ENCODE results near the gene EMCN.
"Not testable (repeated sequence)": the region's sequence is repeated elsewhere in the genome, so short reads cannot be mapped to it uniquely, and the experiment has no call there.

EMCN gene, protein sequence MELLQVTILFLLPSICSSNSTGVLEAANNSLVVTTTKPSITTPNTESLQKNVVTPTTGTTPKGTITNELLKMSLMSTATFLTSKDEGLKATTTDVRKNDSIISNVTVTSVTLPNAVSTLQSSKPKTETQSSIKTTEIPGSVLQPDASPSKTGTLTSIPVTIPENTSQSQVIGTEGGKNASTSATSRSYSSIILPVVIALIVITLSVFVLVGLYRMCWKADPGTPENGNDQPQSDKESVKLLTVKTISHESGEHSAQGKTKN

GRCh38 chr4:100517864-100518341, at the start of gene EMCN:
Gene EMCN, minus strand, starts transcription at chr4:100518022. Its CDS starts 108 bp downstream, at chr4:100517914.
- H3K27ac Mint-ChIP-seq (ENCODE audit: low read depth) = no peak within 1 kb of the TSS
- no peaks in the 10 kb centered on the region for H3K9me3 Mint-ChIP-seq
- DNase-seq (ENCODE audit: low spot score in 2 of 2) (no peak), ATAC-seq (replicated peaks; ENCODE audit: extremely low read depth, poor library complexity, severe bottlenecking) (no peak)
- no peaks in the 10 kb centered on the region for H3K36me3 Mint-ChIP-seq (ENCODE audit: insufficient read depth)
- H3K4me1 Mint-ChIP-seq = no peaks in the 10 kb centered on the region
- peaks cover 25% of the 10 kb centered on the region for H3K27me3 Mint-ChIP-seq
- no peak within 1 kb of the TSS for H3K4me3 Mint-ChIP-seq

GRCh38 chr4:100566396-100566795, 48.6 kb upstream of the EMCN start:
- Mint-ChIP-seq H3K9me3 (no peaks in the 10 kb centered on the region), H3K4me3 (peak overlapping the region; percentile 63), H3K36me3 (ENCODE audit: insufficient read depth) (no peaks in the 10 kb centered on the region), H3K27ac (ENCODE audit: low read depth) (peak overlapping the region; percentile 89), H3K27me3 (no peaks in the 10 kb centered on the region), H3K4me1 (peaks cover 18% of the 10 kb centered on the region)
- ATAC-seq (replicated peaks; ENCODE audit: extremely low read depth, poor library complexity, severe bottlenecking) (no peak), DNase-seq (ENCODE audit: low spot score in 2 of 2) (no peak)

- no peaks in the 10 kb centered on the region for H3K36me3 Mint-ChIP-seq (ENCODE audit: insufficient read depth)
- no peak for ATAC-seq (replicated peaks; ENCODE audit: extremely low read depth, poor library complexity, severe bottlenecking)
- H3K4me3 Mint-ChIP-seq = no peak overlapping the region
- H3K27me3 Mint-ChIP-seq = peaks cover 28% of the 10 kb centered on the region
- DNase-seq (ENCODE audit: low spot score in 2 of 2) = no peak
- no peaks in the 10 kb centered on the region for H3K4me1 Mint-ChIP-seq
- H3K27ac Mint-ChIP-seq (ENCODE audit: low read depth) = no peak overlapping the region
- no peaks in the 10 kb centered on the region for H3K9me3 Mint-ChIP-seq
Observed at GRCh38 chr4:100557306-100557705, 39.5 kb upstream of the EMCN start.

- Mint-ChIP-seq H3K27me3 (peaks cover 28% of the 10 kb centered on the region), H3K4me1 (no peaks in the 10 kb centered on the region), H3K9me3 (no peaks in the 10 kb centered on the region), H3K27ac (ENCODE audit: low read depth) (no peak overlapping the region), H3K36me3 (ENCODE audit: insufficient read depth) (no peaks in the 10 kb centered on the region), H3K4me3 (no peak overlapping the region)
- ATAC-seq (replicated peaks; ENCODE audit: extremely low read depth, poor library complexity, severe bottlenecking) = no peak
- no peak for DNase-seq (ENCODE audit: low spot score in 2 of 2)
Observed at GRCh38 chr4:100555611-100556337, 38.0 kb upstream of the EMCN start.

DNA sequence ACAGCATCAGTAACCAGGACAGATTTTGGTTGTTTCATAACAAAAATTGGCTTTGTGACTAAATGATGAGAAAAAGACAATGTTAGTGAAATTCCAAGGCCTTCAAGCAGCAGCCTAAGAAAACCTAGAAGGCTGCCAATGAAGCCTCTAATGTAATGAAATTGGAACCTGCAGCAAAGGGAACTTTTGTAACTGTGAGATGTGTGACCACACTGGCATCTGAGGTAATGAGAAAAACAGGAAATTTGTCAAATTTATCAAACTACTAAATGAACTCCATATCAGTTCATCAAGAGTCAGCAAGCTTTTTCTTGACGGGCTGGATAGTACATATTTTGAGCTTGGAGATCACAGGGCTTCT, 30.4 kb upstream of the EMCN start:
- DNase-seq (ENCODE audit: low spot score in 2 of 2) = no peak
- no peak overlapping the region for H3K4me3 Mint-ChIP-seq
- H3K4me1 Mint-ChIP-seq = peaks cover 6% of the 10 kb centered on the region
- H3K9me3 Mint-ChIP-seq = no peaks in the 10 kb centered on the region
- no peak overlapping the region for H3K27ac Mint-ChIP-seq (ENCODE audit: low read depth)
- H3K27me3 Mint-ChIP-seq = no peaks in the 10 kb centered on the region
- ATAC-seq (replicated peaks; ENCODE audit: extremely low read depth, poor library complexity, severe bottlenecking) = no peak
- H3K36me3 Mint-ChIP-seq (ENCODE audit: insufficient read depth) = no peaks in the 10 kb centered on the region

GRCh38 chr4:100547541-100548199, 29.8 kb upstream of the EMCN start:
- Mint-ChIP-seq H3K27ac (ENCODE audit: low read depth) (no peak overlapping the region), H3K36me3 (ENCODE audit: insufficient read depth) (no peaks in the 10 kb centered on the region), H3K9me3 (no peaks in the 10 kb centered on the region), H3K4me3 (no peak overlapping the region), H3K27me3 (no peaks in the 10 kb centered on the region), H3K4me1 (peaks cover 6% of the 10 kb centered on the region)
- ATAC-seq (replicated peaks; ENCODE audit: extremely low read depth, poor library complexity, severe bottlenecking) (no peak), DNase-seq (ENCODE audit: low spot score in 2 of 2) (no peak)

GRCh38 chr4:100545427-100545826, 27.6 kb upstream of the EMCN start:
- Mint-ChIP-seq H3K4me1 (peaks cover 6% of the 10 kb centered on the region), H3K27me3 (no peaks in the 10 kb centered on the region), H3K4me3 (no peak overlapping the region), H3K36me3 (ENCODE audit: insufficient read depth) (no peaks in the 10 kb centered on the region), H3K9me3 (no peaks in the 10 kb centered on the region), H3K27ac (ENCODE audit: low read depth) (no peak overlapping the region)
- DNase-seq (ENCODE audit: low spot score in 2 of 2) (no peak), ATAC-seq (replicated peaks; ENCODE audit: extremely low read depth, poor library complexity, severe bottlenecking) (no peak)

GRCh38 chr4:100540131-100540530, 22.3 kb upstream of the EMCN start:
- Mint-ChIP-seq H3K4me1 (no peaks in the 10 kb centered on the region), H3K27me3 (peaks cover 6% of the 10 kb centered on the region), H3K27ac (ENCODE audit: low read depth) (no peak overlapping the region), H3K4me3 (no peak overlapping the region), H3K9me3 (no peaks in the 10 kb centered on the region), H3K36me3 (ENCODE audit: insufficient read depth) (no peaks in the 10 kb centered on the region)
- DNase-seq (ENCODE audit: low spot score in 2 of 2) (no peak), ATAC-seq (replicated peaks; ENCODE audit: extremely low read depth, poor library complexity, severe bottlenecking) (no peak)

- Mint-ChIP-seq H3K9me3 (no peaks in the 10 kb centered on the region), H3K27ac (ENCODE audit: low read depth) (no peak overlapping the region), H3K27me3 (peaks cover 11% of the 10 kb centered on the region), H3K4me3 (no peak overlapping the region), H3K36me3 (ENCODE audit: insufficient read depth) (no peaks in the 10 kb centered on the region), H3K4me1 (no peaks in the 10 kb centered on the region)
- DNase-seq (ENCODE audit: low spot score in 2 of 2) (no peak), ATAC-seq (replicated peaks; ENCODE audit: extremely low read depth, poor library complexity, severe bottlenecking) (peak; percentile 67)
Observed at GRCh38 chr4:100539706-100540105, 21.9 kb upstream of the EMCN start.

GRCh38 chr4:100533741-100534140, 15.9 kb upstream of the EMCN start:
- ATAC-seq (replicated peaks; ENCODE audit: extremely low read depth, poor library complexity, severe bottlenecking) (no peak), DNase-seq (ENCODE audit: low spot score in 2 of 2) (no peak)
- Mint-ChIP-seq H3K27me3 (peaks cover 50% of the 10 kb centered on the region), H3K4me3 (no peak overlapping the region), H3K9me3 (peaks cover 16% of the 10 kb centered on the region), H3K27ac (ENCODE audit: low read depth) (no peak overlapping the region), H3K4me1 (no peaks in the 10 kb centered on the region), H3K36me3 (ENCODE audit: insufficient read depth) (no peaks in the 10 kb centered on the region)

GRCh38 chr4:100530161-100530560, 12.3 kb upstream of the EMCN start:
- H3K27ac Mint-ChIP-seq (ENCODE audit: low read depth); ATAC-seq (replicated peaks; ENCODE audit: extremely low read depth, poor library complexity, severe bottlenecking); H3K4me1 Mint-ChIP-seq; H3K4me3 Mint-ChIP-seq; DNase-seq (ENCODE audit: low spot score in 2 of 2); H3K36me3 Mint-ChIP-seq (ENCODE audit: insufficient read depth): not testable (repeated sequence)
- Mint-ChIP-seq H3K9me3 (peaks cover 16% of the 10 kb centered on the region), H3K27me3 (peaks cover 58% of the 10 kb centered on the region)

GRCh38 chr4:100525686-100526085, 7.9 kb upstream of the EMCN start:
- DNase-seq (ENCODE audit: low spot score in 2 of 2) = no peak
- H3K27ac Mint-ChIP-seq (ENCODE audit: low read depth) = no peak overlapping the region
- H3K4me1 Mint-ChIP-seq = no peaks in the 10 kb centered on the region
- peaks cover 34% of the 10 kb centered on the region for H3K27me3 Mint-ChIP-seq
- ATAC-seq (replicated peaks; ENCODE audit: extremely low read depth, poor library complexity, severe bottlenecking) = no peak
- no peak overlapping the region for H3K4me3 Mint-ChIP-seq
- H3K36me3 Mint-ChIP-seq (ENCODE audit: insufficient read depth) = peaks cover 3% of the 10 kb centered on the region
- H3K9me3 Mint-ChIP-seq = peaks cover 16% of the 10 kb centered on the region

- Mint-ChIP-seq H3K4me1 (no peaks in the 10 kb centered on the region), H3K9me3 (no peaks in the 10 kb centered on the region), H3K27ac (ENCODE audit: low read depth) (no peak overlapping the region), H3K36me3 (ENCODE audit: insufficient read depth) (no peaks in the 10 kb centered on the region), H3K4me3 (no peak overlapping the region), H3K27me3 (peaks cover 19% of the 10 kb centered on the region)
- DNase-seq (ENCODE audit: low spot score in 2 of 2) (no peak), ATAC-seq (replicated peaks; ENCODE audit: extremely low read depth, poor library complexity, severe bottlenecking) (no peak)
Observed at GRCh38 chr4:100519205-100519604, 1.4 kb upstream of the EMCN start.
